Endothelial cell (in vitro differentiated cells): ENCODE measurements around the gene ZBTB48. TPM values are rescaled to one million over a fixed set of nuclear protein-coding genes. Genes with fewer than 3 reads are reported as not detected.

Experiments
- DNase-seq: peaks from one replicate; pipeline ENCODE4 v3.0.0; 2021; ENCODE audit warnings: low spot score
- H3K27ac Mint-ChIP-seq: one replicate; pipeline ENCODE4 v1.8.0; 2021; ENCODE audit warnings: mixed read lengths, inconsistent platforms; ENCODE audit not compliant: unreplicated experiment
- H3K27me3 Mint-ChIP-seq: one replicate; pipeline ENCODE4 v1.8.0; 2021; ENCODE audit warnings: mild to moderate bottlenecking, moderate library complexity, mixed read lengths, inconsistent platforms; ENCODE audit not compliant: unreplicated experiment
- H3K36me3 Mint-ChIP-seq: one replicate; pipeline ENCODE4 v1.8.0; 2021; ENCODE audit warnings: mild to moderate bottlenecking, low read depth, mixed read lengths, inconsistent platforms; ENCODE audit not compliant: unreplicated experiment
- H3K4me1 Mint-ChIP-seq: one replicate; pipeline ENCODE4 v1.8.0; 2021; ENCODE audit warnings: mild to moderate bottlenecking, mixed read lengths, inconsistent platforms; ENCODE audit not compliant: unreplicated experiment
- H3K4me3 Mint-ChIP-seq: one replicate; pipeline ENCODE4 v1.8.0; 2021; ENCODE audit warnings: mild to moderate bottlenecking, mixed read lengths, inconsistent platforms; ENCODE audit not compliant: unreplicated experiment
- H3K9me3 Mint-ChIP-seq: one replicate; pipeline ENCODE4 v1.8.0; 2021; ENCODE audit warnings: mixed read lengths, inconsistent platforms; ENCODE audit not compliant: unreplicated experiment
- CTCF ChIP-seq: fragments of 200-600 bp; sonication (generic); IDR thresholded peaks from one replicate; pipeline ENCODE4 v1.5.0; 2021; ENCODE audit warnings: antibody characterized with exemption; ENCODE audit not compliant: unreplicated experiment
- total RNA-seq: library from RNA; stranded (reverse); fragmentation: NEBNext Ultra II Directional; extraction: Animal tissue kit (Norgen Biotek cat#: 25700); gene quantifications from one replicate; pipeline ENCODE4 v1.2.1, GENCODE V29; 2021; ENCODE audit not compliant: unreplicated experiment

The ZBTB48 gene
- total RNA-seq, 1 donor from 2014 or later: 32.2 TPM

- H3K27ac Mint-ChIP-seq: peak overlapping the region; percentile 65
- no peak for DNase-seq
Measured at GRCh38 chr1:6584126-6585080, 4.6 kb downstream of the ZBTB48 start.

GRCh38 chr1:6585081-6585722 is 5.4 kb downstream of the ZBTB48 start:
- DNase-seq: no peak
- Mint-ChIP-seq H3K4me3 (no peak overlapping the region), H3K27me3 (peaks cover 8% of the 10 kb centered on the region), H3K36me3 (peaks cover 7% of the 10 kb centered on the region), H3K27ac (no peak overlapping the region), H3K4me1 (peaks cover 11% of the 10 kb centered on the region), H3K9me3 (no peaks in the 10 kb centered on the region)
- TF ChIP-seq CTCF: no peak

More at GRCh38 chr1:6584126-6585080, 4.6 kb downstream of the ZBTB48 start:
- peaks cover 7% of the 10 kb centered on the region for H3K36me3 Mint-ChIP-seq
- H3K4me1 Mint-ChIP-seq: peaks cover 12% of the 10 kb centered on the region
- peak; percentile 44 for TF ChIP-seq CTCF
- no peaks in the 10 kb centered on the region for H3K9me3 Mint-ChIP-seq
- H3K27me3 Mint-ChIP-seq: peaks cover 6% of the 10 kb centered on the region
- no peak overlapping the region for H3K4me3 Mint-ChIP-seq

GRCh38 chr1:6585841-6586240 is 6.0 kb downstream of the ZBTB48 start:
- Mint-ChIP-seq H3K9me3 (no peaks in the 10 kb centered on the region), H3K4me3 (no peak overlapping the region), H3K27me3 (peaks cover 8% of the 10 kb centered on the region), H3K36me3 (peaks cover 7% of the 10 kb centered on the region), H3K4me1 (peaks cover 5% of the 10 kb centered on the region), H3K27ac (no peak overlapping the region)
- DNase-seq: no peak
- TF ChIP-seq CTCF: no peak

- no peaks in the 10 kb centered on the region for H3K9me3 Mint-ChIP-seq
- H3K4me1 Mint-ChIP-seq: peaks cover 5% of the 10 kb centered on the region
- H3K36me3 Mint-ChIP-seq: peaks cover 7% of the 10 kb centered on the region
- TF ChIP-seq CTCF: no peak
- DNase-seq: no peak
- no peak overlapping the region for H3K4me3 Mint-ChIP-seq
- H3K27ac Mint-ChIP-seq: no peak overlapping the region
- H3K27me3 Mint-ChIP-seq: peaks cover 8% of the 10 kb centered on the region
Measured at GRCh38 chr1:6586404-6586816, 6.6 kb downstream of the ZBTB48 start.
